ENCODE data around the gene TSPAN16. TPM values are rescaled to one million over a fixed set of nuclear protein-coding genes. Genes with fewer than 3 reads are reported as not detected.

Gene TSPAN16
- total and polyA plus RNA-seq, 2 of the 13 experiments (the other 11 are each of a cell fraction or from before 2014, with no cell fraction given), result not detected

- TF ChIP-seq ZBTB14 (CRISPR knock-in tag; IDR thresholded peaks at IDR 0.05) (no peak), ZNF891 (CRISPR knock-in tag; IDR thresholded peaks at IDR 0.05) (no peak), RARG (CRISPR knock-in tag; IDR thresholded peaks at IDR 0.05; ENCODE audit: low read depth) (no peak), ZNF343 (CRISPR knock-in tag; IDR thresholded peaks at IDR 0.05) (no peak), MTA1 (CRISPR knock-in tag; IDR thresholded peaks at IDR 0.05; ENCODE audit: borderline replicate concordance) (peak; percentile 51; the same call in 1 of the 2 replicates), CHD4 (IDR thresholded peaks at IDR 0.05; ENCODE audit: borderline replicate concordance, low read length) (no peak), ATAD3A (CRISPR knock-in tag; IDR thresholded peaks at IDR 0.05) (no peak), RBFOX2 (IDR thresholded peaks at IDR 0.05; ENCODE audit: low read depth, low read length) (no peak), HMGXB3 (CRISPR knock-in tag; IDR thresholded peaks at IDR 0.05; ENCODE audit: borderline replicate concordance) (no peak), TARDBP (CRISPR knock-in tag; IDR thresholded peaks at IDR 0.05) (peak; percentile 71), HOMEZ (CRISPR knock-in tag; IDR thresholded peaks at IDR 0.05; ENCODE audit: low read depth) (0 out of 2 replicates have a peak, but pooled peaks have one; percentile 19), FOSL2 (CRISPR knock-in tag; IDR thresholded peaks at IDR 0.05) (peak; percentile 73), MLX (CRISPR knock-in tag; IDR thresholded peaks at IDR 0.05) (no peak), ZNF207 (IDR thresholded peaks at IDR 0.05; ENCODE audit: borderline replicate concordance) (no peak), ZSCAN25 (CRISPR knock-in tag; IDR thresholded peaks at IDR 0.05) (no peak), GMEB2 (CRISPR knock-in tag; IDR thresholded peaks at IDR 0.05; ENCODE audit: low read depth) (no peak), IRF9 (CRISPR knock-in tag; IDR thresholded peaks at IDR 0.05; ENCODE audit: borderline replicate concordance) (no peak), SUZ12 (IDR thresholded peaks at IDR 0.05; ENCODE audit: low read depth, low read length) (no peak), ZNF12 (CRISPR knock-in tag; IDR thresholded peaks at IDR 0.05) (0 out of 2 replicates have a peak, but pooled peaks have one; percentile 16), DNMT3B (CRISPR knock-in tag; conservative IDR thresholded peaks at IDR 0.05) (no peak), PHF20 (CRISPR knock-in tag; IDR thresholded peaks at IDR 0.05) (no peak)
Measured at GRCh38 chr19:11324079-11324661, 28.2 kb downstream of the TSPAN16 start (continued).
